IMR-90 (cell line): ENCODE measurements around the gene KAT2B. TPM values are rescaled to one million over a fixed set of nuclear protein-coding genes. Genes with fewer than 3 reads are reported as not detected.

ENCODE experiments used
- ATAC-seq: fragments of 200-7000 bp; cut with Tn5 transposase; 2 replicates; pipeline ENCODE4 v1.9.1; 2020; ENCODE audit warnings: low read depth, mild to moderate bottlenecking, moderate library complexity
- BruUV-seq: library from RNA; stranded (reverse); fragments of 400-500 nt; replicated peaks from 2 replicates; lab custom pipeline; 2021; lab: Mats Ljungman, UMichigan
- CTCF ChIA-PET: fragments of 300-600 bp; formaldehyde crosslinking; extraction: SDS; loops from one replicate; lab custom pipeline; 2021; ENCODE audit warnings: antibody characterized with exemption; lab: Yijun Ruan, JAX
- POLR2A ChIA-PET: fragments of 300-600 bp; sonication (Branson Sonifier 250); formaldehyde crosslinking; loops from one replicate; lab custom pipeline; 2022; ENCODE audit warnings: antibody characterized with exemption; ENCODE audit not compliant: unreplicated experiment; lab: Charles Lee
- DNase-seq: peaks from one replicate; pipeline ENCODE4 v3.0.0; 2013
- H2AFZ ChIP-seq: replicated peaks from 2 replicates; pipeline ENCODE3; 2013; ENCODE audit warnings: low read length, mild to moderate bottlenecking; ENCODE audit not compliant: poor library complexity
- H2AK5ac ChIP-seq: 2 replicates; pipeline ENCODE4 v1.6.1; 2013; ENCODE audit warnings: low read depth, low read length, inconsistent platforms
- H2AK9ac ChIP-seq: replicated peaks from 2 replicates; pipeline ENCODE3; 2013; ENCODE audit warnings: mild to moderate bottlenecking, low read depth, low read length, moderate library complexity; ENCODE audit not compliant: poor library complexity
- H2BK120ac ChIP-seq: 2 replicates; pipeline ENCODE4 v1.6.1; 2013; ENCODE audit warnings: low read depth, low read length, inconsistent platforms
- H2BK15ac ChIP-seq: 3 replicates; pipeline ENCODE4 v1.6.1; 2013; ENCODE audit warnings: low read depth, low read length, inconsistent platforms
- H2BK20ac ChIP-seq: 2 replicates; pipeline ENCODE4 v1.6.1; 2013; ENCODE audit warnings: low read depth, mild to moderate bottlenecking, inconsistent platforms, low read length, moderate library complexity
- H2BK5ac ChIP-seq: 2 replicates; pipeline ENCODE4 v1.6.1; 2013; ENCODE audit warnings: mild to moderate bottlenecking, low read depth, low read length, inconsistent platforms; ENCODE audit not compliant: poor library complexity, severe bottlenecking
- H3K14ac ChIP-seq: replicated peaks from 2 replicates; pipeline ENCODE4 v1.6.1; 2013; ENCODE audit warnings: low read depth, low read length, inconsistent platforms
- H3K18ac ChIP-seq: 2 replicates; pipeline ENCODE4 v1.6.1; 2013; ENCODE audit warnings: low read depth, low read length, control low read depth
- H3K23ac ChIP-seq: 2 replicates; pipeline ENCODE4 v1.6.1; 2013; ENCODE audit warnings: low read depth, low read length, inconsistent platforms
- H3K27ac ChIP-seq: 2 replicates; pipeline ENCODE4 v1.5.1; 2013; ENCODE audit warnings: mild to moderate bottlenecking, control low read depth, low read length; ENCODE audit not compliant: insufficient read depth
- H3K27me3 ChIP-seq: 2 replicates; pipeline ENCODE4 v1.6.1; 2013; ENCODE audit warnings: low read length; ENCODE audit not compliant: control insufficient read depth, insufficient read depth
- H3K36me3 ChIP-seq: 2 replicates; pipeline ENCODE4 v1.6.1; 2013; ENCODE audit warnings: low read length, mixed read lengths; ENCODE audit not compliant: control insufficient read depth, insufficient read depth
- H3K4ac ChIP-seq: 2 replicates; pipeline ENCODE4 v1.6.1; 2013; ENCODE audit warnings: low read depth, low read length, inconsistent platforms
- H3K4me1 ChIP-seq: 2 replicates; pipeline ENCODE4 v1.6.1; 2013; ENCODE audit warnings: low read length, mixed read lengths; ENCODE audit not compliant: control insufficient read depth, insufficient read depth
- H3K4me2 ChIP-seq: 2 replicates; pipeline ENCODE4 v1.6.1; 2013; ENCODE audit warnings: low read depth, mild to moderate bottlenecking, control low read depth, low read length, moderate library complexity
- H3K4me3 ChIP-seq: 2 replicates; pipeline ENCODE4 v1.5.1; 2013; ENCODE audit warnings: low read depth, mild to moderate bottlenecking, control low read depth, low read length, moderate library complexity; ENCODE audit not compliant: insufficient read depth
- H3K56ac ChIP-seq: 2 replicates; pipeline ENCODE4 v1.6.1; 2013; ENCODE audit warnings: low read length, inconsistent platforms; ENCODE audit not compliant: insufficient read depth; ENCODE audit errors: extremely low read depth
- H3K79me1 ChIP-seq, 2 experiments: 2 replicates each; pipeline ENCODE4 v1.6.1; 2013; ENCODE audit warnings: low read length in 2 of 2, inconsistent platforms in 1 of 2, low read depth in 1 of 2
- H3K9ac ChIP-seq: 2 replicates; pipeline ENCODE4 v1.6.1; 2013; ENCODE audit warnings: low read depth, low read length, control low read depth
- H3K9me1 ChIP-seq: 2 replicates; pipeline ENCODE4 v1.6.1; 2013; ENCODE audit warnings: low read length, inconsistent platforms; ENCODE audit not compliant: insufficient read depth
- H3K9me3 ChIP-seq: 2 replicates; pipeline ENCODE4 v1.6.1; 2013; ENCODE audit warnings: low read length; ENCODE audit not compliant: control insufficient read depth, insufficient read depth
- H4K20me1 ChIP-seq: 2 replicates; pipeline ENCODE4 v1.6.1; 2013; ENCODE audit warnings: low read length, inconsistent platforms; ENCODE audit not compliant: insufficient read depth
- H4K5ac ChIP-seq: 2 replicates; pipeline ENCODE4 v1.6.1; 2013; ENCODE audit warnings: mild to moderate bottlenecking, low read depth, low read length, control low read depth
- H4K8ac ChIP-seq, 2 experiments: 2 replicates each; pipeline ENCODE4 v1.6.1; 2013; ENCODE audit warnings: low read depth in 2 of 2, low read length in 2 of 2, control low read depth in 1 of 2, inconsistent platforms in 1 of 2
- H4K91ac ChIP-seq: 2 replicates; pipeline ENCODE4 v1.6.1; 2013; ENCODE audit warnings: low read depth, low read length, inconsistent platforms; ENCODE audit not compliant: insufficient read depth
- BHLHE40 ChIP-seq: fragments of 150-350 bp; IDR thresholded peaks from 2 replicates; pipeline ENCODE4 v1.6.1; 2016; ENCODE audit warnings: mild to moderate bottlenecking, low read depth, low read length
- CEBPB ChIP-seq: IDR thresholded peaks from 2 replicates; pipeline ENCODE4 v1.6.1; 2012; ENCODE audit warnings: low read depth, low read length, improper control_type of control experiment
- CHD1 ChIP-seq: IDR thresholded peaks from 2 replicates; pipeline ENCODE4 v1.6.1; 2012; ENCODE audit warnings: low read depth, low read length, improper control_type of control experiment
- ELK1 ChIP-seq: fragments of 150-350 bp; IDR thresholded peaks from 2 replicates; pipeline ENCODE4 v1.6.1; 2016; ENCODE audit warnings: low read depth, mild to moderate bottlenecking, low read length, moderate library complexity, borderline replicate concordance
- FOS ChIP-seq: fragments of 150-350 bp; IDR thresholded peaks from 2 replicates; pipeline ENCODE4 v1.6.1; 2016; ENCODE audit warnings: low read depth, low read length
- MAFK ChIP-seq: IDR thresholded peaks from 2 replicates; pipeline ENCODE4 v1.6.1; 2012; ENCODE audit warnings: low read depth, low read length, improper control_type of control experiment
- MAZ ChIP-seq: IDR thresholded peaks from 2 replicates; pipeline ENCODE4 v1.6.1; 2012; ENCODE audit warnings: low read depth, mild to moderate bottlenecking, low read length, improper control_type of control experiment, moderate library complexity, borderline replicate concordance
- MXI1 ChIP-seq: IDR thresholded peaks from 2 replicates; pipeline ENCODE4 v1.6.1; 2012; ENCODE audit warnings: low read depth, mild to moderate bottlenecking, low read length, moderate library complexity, borderline replicate concordance
- NFE2L2 ChIP-seq: fragments of 150-350 bp; IDR thresholded peaks from 2 replicates; pipeline ENCODE4 v1.6.1; 2016; ENCODE audit warnings: low read depth, mild to moderate bottlenecking, low read length
- POLR2A ChIP-seq: IDR thresholded peaks from 2 replicates; pipeline ENCODE4 v1.6.1; 2012; ENCODE audit warnings: mild to moderate bottlenecking, low read depth, low read length
- RAD21 ChIP-seq: IDR thresholded peaks from 2 replicates; pipeline ENCODE4 v1.6.1; 2012; ENCODE audit warnings: low read length, improper control_type of control experiment
- RCOR1 ChIP-seq: IDR thresholded peaks from 2 replicates; pipeline ENCODE4 v1.6.1; 2012; ENCODE audit warnings: mild to moderate bottlenecking, low read length, improper control_type of control experiment; ENCODE audit not compliant: insufficient replicate concordance
- SMC3 ChIP-seq: fragments of 150-350 bp; IDR thresholded peaks from 2 replicates; pipeline ENCODE4 v1.6.1; 2016; ENCODE audit warnings: low read depth, mild to moderate bottlenecking, antibody characterized with exemption, low read length, moderate library complexity
- WGBS, 2 experiments: methylation state at CpG; one replicate each; pipeline versions ENCODE4 v1.1.5 to v1.1.7; 2013; ENCODE audit warnings: missing lambda C conversion rate in 2 of 2; ENCODE audit not compliant: insufficient read length in 1 of 2; ENCODE audit errors: extremely low coverage in 2 of 2; 5-methylcytosine and 5-hydroxymethylcytosine counted together
- dilution Hi-C: fragments of 300-500 bp; cut with HindIII; formaldehyde crosslinking; loops from one replicate; pipeline ENCODE4 v1.14.3; 2018; ENCODE audit warnings: low sequenced_read_pairs; ENCODE audit not compliant: unreplicated experiment
- in situ Hi-C: fragments of 300-500 bp; cut with MboI; formaldehyde crosslinking; loops from 3 replicates; pipeline ENCODE4 v1.14.3; 2019; ENCODE audit warnings: low sequenced_read_pairs, inconsistent platforms, mixed read lengths
- intact Hi-C: fragments of 100-400 bp; cut with micrococcal nuclease; formaldehyde crosslinking; loops from 2 replicates; pipeline ENCODE4 v1.10.0; 2022
- polyA plus RNA-seq, 3 experiments: library from polyadenylated mRNA; depleted of rRNA; stranded (reverse); fragments of >200 nt; gene quantifications; 2 replicates each; pipeline ENCODE4 v1.2.3, GENCODE V29; 2012; ENCODE audit warnings: low replicate concordance in 1 of 3
- total RNA-seq: library from RNA; depleted of rRNA; stranded (reverse); fragments of >200 nt; gene quantifications from 2 replicates; pipeline ENCODE4 v1.2.3, GENCODE V29; 2012

Gene KAT2B
- total and polyA plus RNA-seq, 2 of the 4 experiments (the other 2 are of a cell fraction) = 2.0 to 2.2 TPM

GRCh38 chr3:20137647-20138046 is 97.4 kb downstream of the KAT2B start:
- H3K27ac ChIP-seq = no peak overlapping the region
- ChIA-PET CTCF (no interaction called here), POLR2A (no interaction called here)
- no peak overlapping the region for H4K8ac ChIP-seq
- no peaks in the 10 kb centered on the region for H4K20me1 ChIP-seq
- no TSS peak for BruUV-seq
- no peaks in the 10 kb centered on the region for H3K9me3 ChIP-seq
- H3K36me3 ChIP-seq = no peaks in the 10 kb centered on the region
- ATAC-seq (no peak), DNase-seq (no peak)
- H2BK15ac ChIP-seq = no peak overlapping the region
- H3K23ac ChIP-seq = no peak overlapping the region
- no peak overlapping the region for H3K56ac ChIP-seq
- no peak overlapping the region for H4K91ac ChIP-seq
- no peak overlapping the region for H4K5ac ChIP-seq
- no peak overlapping the region for H3K4me2 ChIP-seq
- no peak overlapping the region for H3K4ac ChIP-seq
- H3K14ac ChIP-seq = no peak overlapping the region
- no peak overlapping the region for H2BK20ac ChIP-seq
- H3K4me3 ChIP-seq = no peak overlapping the region
- no peaks in the 10 kb centered on the region for H3K4me1 ChIP-seq
- no peak overlapping the region for H3K9ac ChIP-seq
- H2BK5ac ChIP-seq = no peak overlapping the region
- in situ Hi-C loops (no loop called here), intact Hi-C loops (no loop called here), dilution Hi-C loops (no loop called here)
- no peaks in the 10 kb centered on the region for H3K79me1 ChIP-seq
- no peak overlapping the region for H3K18ac ChIP-seq
- H2AK5ac ChIP-seq = no peak overlapping the region
- no peaks in the 10 kb centered on the region for H3K9me1 ChIP-seq
- H2AFZ ChIP-seq = no peak overlapping the region
- H3K27me3 ChIP-seq = no peaks in the 10 kb centered on the region
- H2AK9ac ChIP-seq = no peak overlapping the region
- TF ChIP-seq POLR2A = no peak
- TF ChIP-seq MAFK = no peak
- no peak for TF ChIP-seq MAZ
- no peak for TF ChIP-seq RCOR1
- TF ChIP-seq NFE2L2 = no peak
- no peak for TF ChIP-seq SMC3
- TF ChIP-seq ELK1 = no peak
- no peak for TF ChIP-seq RAD21
- TF ChIP-seq MXI1 = no peak
- TF ChIP-seq FOS = no peak
- no peak for TF ChIP-seq CEBPB
- no peak for TF ChIP-seq BHLHE40
- no peak for TF ChIP-seq CHD1
- WGBS, 2 experiments = 60% methylated on average over 1 of the region's 4 CpGs; no CpG with 5 or more reads in 1 of the 2 experiments
- H2BK120ac ChIP-seq = no peak overlapping the region
